Daoy (cell line): ENCODE measurements around the gene TRMT2A. TPM values are rescaled to one million over a fixed set of nuclear protein-coding genes. Genes with fewer than 3 reads are reported as not detected.
"Not testable (repeated sequence)": the region's sequence is repeated elsewhere in the genome, so short reads cannot be mapped to it uniquely, and the experiment has no call there.

Experiments used
- DNase-seq: peaks from one replicate; pipeline ENCODE4 v3.0.0-alpha.2; 2015; ENCODE audit warnings: low read depth
- total RNA-seq: library from RNA; depleted of rRNA; stranded (reverse); fragments of >200 nt; shearing (Covaris generic); gene quantifications from 2 replicates; pipeline ENCODE4 v1.2.3, GENCODE V29; 2014; rRNA removed

Gene TRMT2A
- total RNA-seq, result 36.6 and 41.3 TPM in 2 replicates

- DNase-seq, result peak; percentile 99
These were observed at the start of gene TRMT2A for GRCh38 chr22:20116951-20117632. TSS of gene TRMT2A (minus strand) at chr22:20117226. CDS start at chr22:20116906, 320 bp downstream.

- DNase-seq, result no peak
These were observed 49.7 kb upstream of the TRMT2A start for GRCh38 chr22:20166703-20167102.

GRCh38 chr22:20165913-20166312, 48.9 kb upstream of the TRMT2A start:
- no peak for DNase-seq

- no peak for DNase-seq
These were observed 48.4 kb upstream of the TRMT2A start for GRCh38 chr22:20165421-20165820.

GRCh38 chr22:20164863-20165262, 47.8 kb upstream of the TRMT2A start:
- no peak for DNase-seq

- DNase-seq, result no peak
These were observed 43.0 kb upstream of the TRMT2A start for GRCh38 chr22:20160041-20160440.

GRCh38 chr22:20159531-20159930, 42.5 kb upstream of the TRMT2A start:
- DNase-seq, result not testable (repeated sequence)

- no peak for DNase-seq
These were observed 42.0 kb upstream of the TRMT2A start for GRCh38 chr22:20159076-20159475.

GRCh38 chr22:20158391-20159036, 41.5 kb upstream of the TRMT2A start:
- DNase-seq, result no peak

- DNase-seq, result no peak
These were observed 40.6 kb upstream of the TRMT2A start for GRCh38 chr22:20157430-20158183.

- DNase-seq, result peak; percentile 82
These were observed 39.8 kb upstream of the TRMT2A start for GRCh38 chr22:20156611-20157429.

- DNase-seq, result no peak
These were observed 39.0 kb upstream of the TRMT2A start for GRCh38 chr22:20156042-20156389.

GRCh38 chr22:20155330-20156041, 38.5 kb upstream of the TRMT2A start:
- DNase-seq, result peak; percentile 84

- no peak for DNase-seq
These were observed 37.7 kb upstream of the TRMT2A start for GRCh38 chr22:20154602-20155187.

- no peak for DNase-seq
These were observed 36.9 kb upstream of the TRMT2A start for GRCh38 chr22:20153945-20154344.

- no peak for DNase-seq
These were observed 35.5 kb upstream of the TRMT2A start for GRCh38 chr22:20152464-20152890.

- no peak for DNase-seq
These were observed 34.2 kb upstream of the TRMT2A start for GRCh38 chr22:20151276-20151588.

- DNase-seq, result no peak
These were observed 33.6 kb upstream of the TRMT2A start, which contains the start of gene CCDC188 for GRCh38 chr22:20150381-20151275. TSS of gene CCDC188 (minus strand) at chr22:20151055. CDS start at chr22:20150986, 69 bp downstream.
